Panc1 (cell line): ENCODE measurements around the gene HABP4.

Experiments
- SIN3A ChIP-seq: IDR thresholded peaks from 2 replicates; pipeline ENCODE4 v1.6.1; 2012; ENCODE audit warnings: low read depth, mild to moderate bottlenecking, low read length, moderate library complexity, borderline replicate concordance; ENCODE audit not compliant: insufficient read depth
- TCF7L2 ChIP-seq: IDR thresholded peaks from 2 replicates; pipeline ENCODE4 v1.6.1; 2011; ENCODE audit warnings: mild to moderate bottlenecking, low read depth, low read length, inconsistent platforms
- TF ChIP-seq, protein P1 (sequence below): fragments of 450-650 bp; IDR thresholded peaks from 2 replicates; pipeline ENCODE4 v1.5.1; 2017; ENCODE audit warnings: mild to moderate bottlenecking

- TF ChIP-seq, protein P1, sequence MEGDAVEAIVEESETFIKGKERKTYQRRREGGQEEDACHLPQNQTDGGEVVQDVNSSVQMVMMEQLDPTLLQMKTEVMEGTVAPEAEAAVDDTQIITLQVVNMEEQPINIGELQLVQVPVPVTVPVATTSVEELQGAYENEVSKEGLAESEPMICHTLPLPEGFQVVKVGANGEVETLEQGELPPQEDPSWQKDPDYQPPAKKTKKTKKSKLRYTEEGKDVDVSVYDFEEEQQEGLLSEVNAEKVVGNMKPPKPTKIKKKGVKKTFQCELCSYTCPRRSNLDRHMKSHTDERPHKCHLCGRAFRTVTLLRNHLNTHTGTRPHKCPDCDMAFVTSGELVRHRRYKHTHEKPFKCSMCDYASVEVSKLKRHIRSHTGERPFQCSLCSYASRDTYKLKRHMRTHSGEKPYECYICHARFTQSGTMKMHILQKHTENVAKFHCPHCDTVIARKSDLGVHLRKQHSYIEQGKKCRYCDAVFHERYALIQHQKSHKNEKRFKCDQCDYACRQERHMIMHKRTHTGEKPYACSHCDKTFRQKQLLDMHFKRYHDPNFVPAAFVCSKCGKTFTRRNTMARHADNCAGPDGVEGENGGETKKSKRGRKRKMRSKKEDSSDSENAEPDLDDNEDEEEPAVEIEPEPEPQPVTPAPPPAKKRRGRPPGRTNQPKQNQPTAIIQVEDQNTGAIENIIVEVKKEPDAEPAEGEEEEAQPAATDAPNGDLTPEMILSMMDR, result no peak
- TF ChIP-seq TCF7L2, result no peak
- no peak for TF ChIP-seq SIN3A
These were observed 55.5 kb downstream of the HABP4 start for GRCh38 chr9:96505316-96505991.
